HepG2 (cell line): ENCODE measurements around the gene ASF1B. TPM values are rescaled to one million over a fixed set of nuclear protein-coding genes. Genes with fewer than 3 reads are reported as not detected.

ENCODE experiments used
- ATAC-seq: fragments of 200-7000 bp; cut with Tn5 transposase; 3 replicates; pipeline ENCODE4 v1.9.1; 2020; ENCODE audit warnings: mild to moderate bottlenecking, moderate library complexity
- BruUV-seq: library from RNA; stranded (reverse); fragments of 400-500 nt; replicated peaks from 2 replicates; lab custom pipeline; 2021; lab: Mats Ljungman, UMichigan
- CTCF ChIA-PET: fragments of 300-600 bp; formaldehyde crosslinking; extraction: SDS; loops from one replicate; lab custom pipeline; 2021; ENCODE audit warnings: low total read pairs, inconsistent platforms, low intra/inter-chr PET ratio; lab: Yijun Ruan, JAX
- POLR2A ChIA-PET: fragments of 350-600 bp; sonication (Branson Sonifier 250); formaldehyde crosslinking; loops from one replicate; lab custom pipeline; 2020; ENCODE audit warnings: antibody characterized with exemption, inconsistent platforms; lab: Yijun Ruan, JAX
- DNase-seq: peaks from one replicate; pipeline ENCODE4 v3.0.0-alpha.2; 2015; ENCODE audit warnings: low spot score
- FAIRE-seq: peaks from 3 replicates; lab custom pipeline; 2011; peaks lifted over from hg19 to GRCh38; lab: Jason Lieb, UNC
- H2AFZ ChIP-seq: one replicate; pipeline ENCODE4 v1.6.1; 2011; ENCODE audit warnings: low read length, inconsistent platforms
- H3K27ac ChIP-seq: fragments of 300-600 bp; 3 replicates; pipeline ENCODE4 v1.8.0; 2011; ENCODE audit warnings: mixed run types, mild to moderate bottlenecking, mixed read lengths, low read length, inconsistent platforms; ENCODE audit not compliant: insufficient read depth; ENCODE audit errors: extremely low read length
- H3K27me3 ChIP-seq, 2 experiments: fragments of 200-600 bp in 1 of 2; 2 replicates in 1 of 2; 3 replicates in 1 of 2; pipeline versions ENCODE4 v1.6.0 to v1.8.0; 2011; ENCODE audit warnings: low read length in 2 of 2, mild to moderate bottlenecking in 2 of 2, moderate library complexity in 2 of 2, inconsistent platforms in 1 of 2; ENCODE audit not compliant: insufficient read depth in 2 of 2, control insufficient read depth in 1 of 2
- H3K36me3 ChIP-seq, 2 experiments: fragments of 200-600 bp in 1 of 2; replicated peaks in 1 of 2; 2 replicates in 1 of 2; 3 replicates in 1 of 2; pipeline versions ENCODE4 v1.5.1 to v1.8.0; 2011; ENCODE audit warnings: low read length in 2 of 2, inconsistent platforms in 1 of 2; ENCODE audit not compliant: insufficient read depth in 2 of 2, control insufficient read depth in 1 of 2
- H3K4me1 ChIP-seq: 2 replicates; pipeline ENCODE4 v1.5.1; 2012; ENCODE audit warnings: low read length, inconsistent platforms; ENCODE audit not compliant: insufficient read depth
- H3K4me2 ChIP-seq: 2 replicates; pipeline ENCODE4 v1.6.0; 2011; ENCODE audit warnings: low read depth, low read length, inconsistent platforms
- H3K4me3 ChIP-seq, 3 experiments: fragments of 200-600 bp in 1 of 3; sonication (generic), shearing (Covaris generic) in 1 of 3; replicated peaks in 1 of 3; 2 replicates each; pipeline ENCODE4 v1.5.1; 2011 to 2016; ENCODE audit warnings: low read length in 3 of 3, inconsistent platforms in 2 of 3, low read depth in 2 of 3, mild to moderate bottlenecking in 2 of 3, control low read depth in 1 of 3, mixed read lengths in 1 of 3; ENCODE audit not compliant: insufficient read depth in 1 of 3
- H3K79me2 ChIP-seq: one replicate; pipeline ENCODE4 v1.6.1; 2011; ENCODE audit warnings: low read length, inconsistent platforms; ENCODE audit not compliant: insufficient read depth
- H3K9ac ChIP-seq: 2 replicates; pipeline ENCODE4 v1.6.0; 2011; ENCODE audit warnings: mild to moderate bottlenecking, low read depth, low read length, inconsistent platforms; ENCODE audit not compliant: insufficient read depth
- H3K9me3 ChIP-seq: 2 replicates; pipeline ENCODE4 v1.5.1; 2012; ENCODE audit warnings: mild to moderate bottlenecking, low read length
- H4K20me1 ChIP-seq: 2 replicates; pipeline ENCODE4 v1.6.0; 2011; ENCODE audit warnings: inconsistent platforms, mild to moderate bottlenecking, low read length, moderate library complexity; ENCODE audit not compliant: insufficient read depth
- BRD4 ChIP-seq: sonication (generic); formaldehyde crosslinking; IDR thresholded peaks from 2 replicates; pipeline ENCODE4 v1.4.0; 2020; ENCODE audit warnings: missing genetic modification reagents
- MTA1 ChIP-seq: sonication (generic); formaldehyde crosslinking; IDR thresholded peaks from 2 replicates; pipeline ENCODE4 v1.4.0; 2020; ENCODE audit warnings: missing genetic modification reagents, mild to moderate bottlenecking, borderline replicate concordance
- NCOA5 ChIP-seq: sonication (generic); formaldehyde crosslinking; IDR thresholded peaks from 2 replicates; pipeline ENCODE4 v1.4.0; 2020; ENCODE audit warnings: missing genetic modification reagents
- SOX6 ChIP-seq, 2 experiments: fragments of 450-650 bp in 1 of 2; sonication (generic) in 1 of 2; formaldehyde crosslinking in 1 of 2; IDR thresholded peaks; 2 replicates each; pipeline versions ENCODE4 v1.4.0 to v1.6.1; 2017 to 2020; ENCODE audit warnings: antibody characterized with exemption in 1 of 2, mild to moderate bottlenecking in 1 of 2, missing genetic modification reagents in 1 of 2
- ZFP36L2 ChIP-seq: sonication (generic); formaldehyde crosslinking; IDR thresholded peaks from 2 replicates; pipeline ENCODE4 v1.4.0; 2020; ENCODE audit warnings: missing genetic modification reagents
- ZFX ChIP-seq: sonication (generic); formaldehyde crosslinking; IDR thresholded peaks from 2 replicates; pipeline ENCODE4 v1.4.0; 2020; ENCODE audit warnings: mild to moderate bottlenecking, low read depth, missing genetic modification reagents, moderate library complexity
- ZNF230 ChIP-seq: sonication (generic); formaldehyde crosslinking; IDR thresholded peaks from 2 replicates; pipeline ENCODE4 v1.4.0; 2020; ENCODE audit warnings: mild to moderate bottlenecking, missing genetic modification reagents
- ZNF251 ChIP-seq: sonication (generic); formaldehyde crosslinking; IDR thresholded peaks from 2 replicates; pipeline ENCODE4 v1.9.0; 2021; ENCODE audit warnings: mild to moderate bottlenecking, missing genetic modification reagents
- ZNF503 ChIP-seq: sonication (generic); formaldehyde crosslinking; IDR thresholded peaks from 2 replicates; pipeline ENCODE4 v1.4.0; 2020; ENCODE audit warnings: missing genetic modification reagents
- WGBS: methylation state at CpG from one replicate; pipeline ENCODE4 v1.1.6; 2017; ENCODE audit warnings: low lambda C conversion rate; 5-methylcytosine and 5-hydroxymethylcytosine counted together
- in situ Hi-C: cut with HindIII; loops from 2 replicates; pipeline ENCODE4 v1.10.0; 2017; ENCODE audit warnings: low pct_unique_long_range_greater_than_20kb; ENCODE audit not compliant: extremely low pct_ligation_motif_present
- intact Hi-C: fragments of 100-400 bp; cut with micrococcal nuclease; formaldehyde crosslinking; loops from one replicate; pipeline ENCODE4 v1.10.0; 2022; ENCODE audit not compliant: unreplicated experiment
- polyA plus RNA-seq, 8 experiments: library from polyadenylated mRNA; depleted of rRNA in 3 of 8; stranded (reverse) in 7 of 8; unstranded in 1 of 8; fragments of >200 nt; fragmentation: Illumina TruSeq in 4 of 8; extraction: Trizol in 4 of 8; gene quantifications; 2 replicates each; pipeline versions ENCODE4 v1.2.1 to v1.2.3, GENCODE V29; 2011 to 2016; ENCODE audit warnings: low read depth in 4 of 8, missing spikeins in 1 of 8, mixed read lengths in 1 of 8; ENCODE audit not compliant: insufficient read depth in 1 of 8
- total RNA-seq, 5 experiments: library from RNA; depleted of rRNA; stranded (reverse); fragments of >200 nt; fragmentation: Illumina TruSeq; extraction: Trizol; gene quantifications; 2 replicates each; pipeline ENCODE4 v1.2.3, GENCODE V29; 2016; ENCODE audit warnings: low read depth in 1 of 5
- TF ChIP-seq, protein P1 (sequence below): fragments of 450-650 bp; IDR thresholded peaks from 2 replicates; pipeline ENCODE4 v1.6.1; 2017; ENCODE audit warnings: mild to moderate bottlenecking

Gene ASF1B
- total and polyA plus RNA-seq, 2 of the 13 experiments (the other 11 are each of a cell fraction or from before 2014, with no cell fraction given), result 18.2 to 24.8 TPM

DNA sequence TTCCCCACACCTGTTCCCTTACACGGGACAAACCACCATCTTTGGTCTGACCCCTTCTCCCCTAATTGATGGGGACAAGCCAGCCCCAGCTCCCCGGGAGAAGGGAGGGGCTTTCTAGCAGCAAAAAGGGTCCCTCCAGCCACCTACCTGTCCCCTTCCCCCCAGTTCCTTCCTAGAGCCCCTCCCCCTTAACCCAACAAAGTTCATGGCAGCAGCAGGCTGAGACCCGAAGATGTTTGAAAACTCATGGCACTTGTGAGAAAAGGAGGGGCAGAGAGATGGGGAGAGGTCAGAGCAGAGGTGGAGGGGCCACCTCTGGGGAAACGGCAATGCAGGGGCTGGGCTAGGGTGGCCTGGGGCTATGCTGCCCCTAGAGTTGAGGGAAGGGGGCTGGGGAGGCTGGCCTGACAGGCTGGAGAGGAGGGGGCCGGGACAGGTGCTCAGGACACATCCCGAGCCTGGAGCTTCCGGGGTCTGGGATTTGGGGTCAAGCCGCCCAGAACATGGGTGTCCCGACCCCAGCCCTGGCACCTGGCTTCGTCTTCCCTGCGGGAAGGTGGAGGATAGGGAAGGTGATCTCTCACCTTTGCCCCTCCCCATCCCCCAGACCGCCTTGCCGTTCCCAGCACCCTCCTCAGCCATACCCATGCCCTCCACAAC is 12.5 kb upstream of the ASF1B start:
- Histone ChIP-seq H3K79me2 (no peaks in the 10 kb centered on the region), H3K9ac (peak overlapping the region; percentile 33; the same call in 1 of the 2 replicates), H3K4me2 (peak overlapping the region; percentile 86; the same call in 1 of the 2 replicates), H3K9me3 (no peaks in the 10 kb centered on the region), H4K20me1 (no peaks in the 10 kb centered on the region), H3K4me3 (no peak overlapping the region), H3K27me3 (no peaks in the 10 kb centered on the region; a peak in 1 of 5 replicates), H3K4me1 (peaks cover 7% of the 10 kb centered on the region; the same call in 1 of the 2 replicates), H3K27ac (no peak overlapping the region), H2AFZ (no peak overlapping the region), H3K36me3 (no peaks in the 10 kb centered on the region)
- no TSS peak for BruUV-seq
- FAIRE-seq (no peak), ATAC-seq (no peak), DNase-seq (no peak)
- ChIA-PET POLR2A (interaction anchor here (0.5 to 1.3 kb wide), 4 partner anchors 10 to 1089 kb away, joined by 3 to 11 read pairs (median 4); partner anchors contain the start of gene ASF1B), CTCF (interaction anchor here (1.2 kb wide), 1 partner anchor 47 kb away, joined by 3 read pairs; no protein-coding TSS in a partner anchor)
- in situ Hi-C loops, result no loop called here
- TF ChIP-seq ZFX (CRISPR knock-in tag) (0 out of 2 replicates have a peak, but pooled peaks have one; percentile 5), NCOA5 (CRISPR knock-in tag) (no peak), MTA1 (0 out of 2 replicates have a peak, but pooled peaks have one; percentile 8)
- intact Hi-C loops, result no loop called here
- 61% methylated on average over 8 of the region's 13 CpGs for WGBS

DNA sequence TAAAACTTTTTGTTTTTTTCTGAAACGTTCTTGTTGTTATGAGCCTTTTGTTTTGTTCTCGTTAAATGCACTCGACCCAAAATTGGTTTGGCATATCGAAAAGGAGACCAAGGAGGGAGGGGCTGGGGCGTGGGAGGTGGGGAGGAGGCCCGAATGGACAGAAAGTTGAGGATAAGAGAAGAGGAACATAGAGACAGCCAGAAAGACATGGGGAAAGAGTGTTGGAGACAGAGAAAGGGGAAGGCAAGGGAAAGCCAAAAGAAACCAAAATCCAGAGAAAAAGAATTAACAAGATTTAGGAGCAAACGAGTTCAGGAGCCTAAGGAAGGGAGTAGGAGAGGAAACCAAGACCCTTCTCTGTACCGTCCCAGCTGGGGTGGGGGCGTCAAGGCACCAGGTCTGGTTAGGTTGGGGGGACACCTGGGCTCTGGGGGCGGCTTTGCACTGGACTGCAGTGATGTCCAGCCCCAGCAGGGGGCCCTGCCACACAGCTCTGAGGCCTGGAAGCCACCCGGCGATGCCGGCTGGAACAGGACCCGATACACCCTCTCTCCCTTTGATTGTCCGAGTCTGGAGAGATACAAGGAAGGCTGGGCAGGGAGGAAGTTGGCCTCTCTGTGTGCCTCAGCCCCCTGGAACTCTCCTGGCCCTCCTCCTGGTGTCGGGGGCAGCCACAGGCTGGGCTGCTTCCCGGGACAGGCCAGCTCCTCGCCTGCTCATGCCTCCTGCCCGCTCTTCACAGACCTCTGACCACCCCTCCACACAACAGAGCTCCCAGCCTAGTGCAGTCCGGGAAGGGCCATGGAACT is 11.6 kb upstream of the ASF1B start:
- 26% methylated on average over 14 of the region's 20 CpGs for WGBS
- ChIA-PET CTCF (interaction anchor here (1.2 kb wide), 1 partner anchor 48 kb away, joined by 3 read pairs; no protein-coding TSS in a partner anchor), POLR2A (interaction anchor here (0.5 to 1.3 kb wide), 4 partner anchors 10 to 1088 kb away, joined by 3 to 11 read pairs (median 4); partner anchors contain the start of gene ASF1B)
- Histone ChIP-seq H3K27ac (no peak overlapping the region), H3K79me2 (no peaks in the 10 kb centered on the region), H3K36me3 (no peaks in the 10 kb centered on the region), H3K27me3 (no peaks in the 10 kb centered on the region; a peak in 1 of 5 replicates), H3K4me1 (peaks cover 7% of the 10 kb centered on the region; the same call in 1 of the 2 replicates), H3K9ac (peak overlapping the region; percentile 33; the same call in 1 of the 2 replicates), H2AFZ (no peak overlapping the region), H3K9me3 (no peaks in the 10 kb centered on the region), H3K4me2 (peak overlapping the region; percentile 86), H4K20me1 (no peaks in the 10 kb centered on the region), H3K4me3 (peak overlapping the region in 2 of 3 experiments; percentile 35 to 68; a peak in 3 of 6 replicates)
- no TSS peak for BruUV-seq
- FAIRE-seq (peak; percentile 61), DNase-seq (peak; percentile 39), ATAC-seq (peak; percentile 93)
- intact Hi-C loops (no loop called here), in situ Hi-C loops (no loop called here)
- no peak for TF ChIP-seq BRD4 (CRISPR knock-in tag)
- TF ChIP-seq, protein P1, sequence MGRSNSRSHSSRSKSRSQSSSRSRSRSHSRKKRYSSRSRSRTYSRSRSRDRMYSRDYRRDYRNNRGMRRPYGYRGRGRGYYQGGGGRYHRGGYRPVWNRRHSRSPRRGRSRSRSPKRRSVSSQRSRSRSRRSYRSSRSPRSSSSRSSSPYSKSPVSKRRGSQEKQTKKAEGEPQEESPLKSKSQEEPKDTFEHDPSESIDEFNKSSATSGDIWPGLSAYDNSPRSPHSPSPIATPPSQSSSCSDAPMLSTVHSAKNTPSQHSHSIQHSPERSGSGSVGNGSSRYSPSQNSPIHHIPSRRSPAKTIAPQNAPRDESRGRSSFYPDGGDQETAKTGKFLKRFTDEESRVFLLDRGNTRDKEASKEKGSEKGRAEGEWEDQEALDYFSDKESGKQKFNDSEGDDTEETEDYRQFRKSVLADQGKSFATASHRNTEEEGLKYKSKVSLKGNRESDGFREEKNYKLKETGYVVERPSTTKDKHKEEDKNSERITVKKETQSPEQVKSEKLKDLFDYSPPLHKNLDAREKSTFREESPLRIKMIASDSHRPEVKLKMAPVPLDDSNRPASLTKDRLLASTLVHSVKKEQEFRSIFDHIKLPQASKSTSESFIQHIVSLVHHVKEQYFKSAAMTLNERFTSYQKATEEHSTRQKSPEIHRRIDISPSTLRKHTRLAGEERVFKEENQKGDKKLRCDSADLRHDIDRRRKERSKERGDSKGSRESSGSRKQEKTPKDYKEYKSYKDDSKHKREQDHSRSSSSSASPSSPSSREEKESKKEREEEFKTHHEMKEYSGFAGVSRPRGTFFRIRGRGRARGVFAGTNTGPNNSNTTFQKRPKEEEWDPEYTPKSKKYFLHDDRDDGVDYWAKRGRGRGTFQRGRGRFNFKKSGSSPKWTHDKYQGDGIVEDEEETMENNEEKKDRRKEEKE, result no peak
- no peak for TF ChIP-seq ZNF251 (CRISPR knock-in tag)
- TF ChIP-seq ZNF503 (CRISPR knock-in tag), result no peak
- TF ChIP-seq ZFP36L2 (CRISPR knock-in tag), result no peak
- no peak for TF ChIP-seq ZNF230 (CRISPR knock-in tag)
- TF ChIP-seq SOX6 (IDR thresholded peaks at IDR 0.05), result no peak
- TF ChIP-seq SOX6 (CRISPR knock-in tag; IDR thresholded peaks at IDR 0.05), result no peak
